ENCODE data around the gene TTC33. TPM values are rescaled to one million over a fixed set of nuclear protein-coding genes. Genes with fewer than 3 reads are reported as not detected.

The TTC33 gene
- total and polyA plus RNA-seq, 2 of the 13 experiments (the other 11 are each of a cell fraction or from before 2014, with no cell fraction given), result 4.5 to 20.0 TPM

DNA sequence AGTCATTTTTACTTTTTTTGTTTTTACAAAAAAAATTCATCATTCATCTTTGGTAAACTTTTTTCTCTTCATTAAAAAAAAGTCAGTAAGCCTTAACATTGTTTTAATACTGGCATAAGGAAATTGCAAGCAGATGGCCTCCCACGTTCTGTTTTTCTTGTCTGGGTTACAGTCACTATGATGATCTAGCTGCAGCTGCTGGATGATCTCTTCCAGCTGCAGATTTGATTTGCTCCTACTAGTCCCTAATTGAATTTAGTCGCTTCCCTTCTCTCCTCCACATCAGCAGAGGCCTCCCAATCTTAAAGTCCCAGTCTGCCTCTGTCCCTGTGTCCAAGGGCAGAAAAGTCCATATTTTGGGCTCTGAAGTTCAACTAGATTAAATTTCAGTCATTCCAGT, 182.8 kb downstream of the TTC33 start:
- Histone ChIP-seq H3K4me1 (ENCODE audit: insufficient read depth, low read length) (no peaks in the 10 kb centered on the region), H3K36me3 (replicated peaks in 1 of 2; ENCODE audit: control insufficient read depth in 1 of 2, insufficient read depth in 2 of 2, low read length in 2 of 2) (no peaks in the 10 kb centered on the region), H4K20me1 (ENCODE audit: insufficient read depth, low read length) (no peaks in the 10 kb centered on the region), H3K4me2 (ENCODE audit: low read depth, low read length) (no peak overlapping the region), H3K4me3 (replicated peaks in 1 of 3; ENCODE audit: insufficient read depth in 1 of 3, low read depth in 2 of 3, low read length in 3 of 3) (no peak overlapping the region), H2AFZ (ENCODE audit: low read length) (no peak overlapping the region), H3K9ac (ENCODE audit: insufficient read depth, low read depth, low read length) (no peak overlapping the region), H3K79me2 (ENCODE audit: insufficient read depth, low read length) (no peaks in the 10 kb centered on the region), H3K27ac (ENCODE audit: extremely low read length, insufficient read depth, low read length) (no peak overlapping the region), H3K9me3 (ENCODE audit: low read length) (no peaks in the 10 kb centered on the region), H3K27me3 (ENCODE audit: control insufficient read depth in 1 of 2, insufficient read depth in 2 of 2, low read length in 2 of 2) (no peaks in the 10 kb centered on the region)
- in situ Hi-C loops (cut with HindIII; ENCODE audit: extremely low pct_ligation_motif_present, low pct_unique_long_range_greater_than_20kb) (no loop called here), intact Hi-C loops (cut with micrococcal nuclease; ENCODE audit: unreplicated experiment) (no loop called here)
- DNase-seq (ENCODE audit: low spot score) (no peak), ATAC-seq (no peak), FAIRE-seq (no peak)
- whole genome bisulfite sequencing (ENCODE audit: low lambda C conversion rate), result 26% methylated on average over 2 of the region's 2 CpGs
- no TSS peak for BruUV-seq (replicated peaks)
- ChIA-PET CTCF (ENCODE audit: low intra/inter-chr PET ratio, low total read pairs) (no interaction called here), POLR2A (no interaction called here)
- TF ChIP-seq KLF9 (CRISPR knock-in tag; IDR thresholded peaks at IDR 0.05; ENCODE audit: low read depth), result no peak
- TF ChIP-seq, protein P1, sequence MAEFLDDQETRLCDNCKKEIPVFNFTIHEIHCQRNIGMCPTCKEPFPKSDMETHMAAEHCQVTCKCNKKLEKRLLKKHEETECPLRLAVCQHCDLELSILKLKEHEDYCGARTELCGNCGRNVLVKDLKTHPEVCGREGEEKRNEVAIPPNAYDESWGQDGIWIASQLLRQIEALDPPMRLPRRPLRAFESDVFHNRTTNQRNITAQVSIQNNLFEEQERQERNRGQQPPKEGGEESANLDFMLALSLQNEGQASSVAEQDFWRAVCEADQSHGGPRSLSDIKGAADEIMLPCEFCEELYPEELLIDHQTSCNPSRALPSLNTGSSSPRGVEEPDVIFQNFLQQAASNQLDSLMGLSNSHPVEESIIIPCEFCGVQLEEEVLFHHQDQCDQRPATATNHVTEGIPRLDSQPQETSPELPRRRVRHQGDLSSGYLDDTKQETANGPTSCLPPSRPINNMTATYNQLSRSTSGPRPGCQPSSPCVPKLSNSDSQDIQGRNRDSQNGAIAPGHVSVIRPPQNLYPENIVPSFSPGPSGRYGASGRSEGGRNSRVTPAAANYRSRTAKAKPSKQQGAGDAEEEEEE (CRISPR knock-in tag; IDR thresholded peaks at IDR 0.05; ENCODE audit: borderline replicate concordance), result no peak

DNA sequence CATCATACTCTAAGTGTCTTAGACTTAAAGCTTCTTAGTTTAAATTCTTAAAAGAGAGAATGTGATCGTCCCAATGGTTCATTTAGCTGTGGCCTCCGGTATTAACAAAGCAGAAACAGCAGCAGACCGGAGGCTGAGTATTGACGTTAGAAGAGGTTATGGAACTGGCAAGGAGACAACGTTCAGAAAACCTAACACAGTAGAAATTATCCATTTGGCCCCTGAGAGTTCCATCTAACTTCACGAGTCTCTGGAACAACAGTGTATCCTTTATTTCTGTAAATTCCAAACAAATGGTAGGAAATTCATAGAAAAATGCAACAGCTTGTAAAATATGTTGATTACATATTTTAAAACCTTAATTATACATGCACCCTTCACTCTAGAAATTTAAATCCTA, 183.4 kb downstream of the TTC33 start:
- no peaks in the 10 kb centered on the region for H3K27me3 ChIP-seq (ENCODE audit: control insufficient read depth in 1 of 2, insufficient read depth in 2 of 2, low read length in 2 of 2)
- H3K9ac ChIP-seq (ENCODE audit: insufficient read depth, low read depth, low read length), result no peak overlapping the region
- ATAC-seq, result no peak
- no peaks in the 10 kb centered on the region for H3K79me2 ChIP-seq (ENCODE audit: insufficient read depth, low read length)
- no peak overlapping the region for H3K4me3 ChIP-seq (replicated peaks in 1 of 3; ENCODE audit: insufficient read depth in 1 of 3, low read depth in 2 of 3, low read length in 3 of 3)
- ChIA-PET POLR2A (no interaction called here), CTCF (ENCODE audit: low intra/inter-chr PET ratio, low total read pairs) (no interaction called here)
- H3K27ac ChIP-seq (ENCODE audit: extremely low read length, insufficient read depth, low read length), result no peak overlapping the region
- no peaks in the 10 kb centered on the region for H3K9me3 ChIP-seq (ENCODE audit: low read length)
- no TSS peak for BruUV-seq (replicated peaks)
- no peaks in the 10 kb centered on the region for H3K4me1 ChIP-seq (ENCODE audit: insufficient read depth, low read length)
- no peaks in the 10 kb centered on the region for H3K36me3 ChIP-seq (replicated peaks in 1 of 2; ENCODE audit: control insufficient read depth in 1 of 2, insufficient read depth in 2 of 2, low read length in 2 of 2)
- H3K4me2 ChIP-seq (ENCODE audit: low read depth, low read length), result no peak overlapping the region
- in situ Hi-C loops (cut with HindIII; ENCODE audit: extremely low pct_ligation_motif_present, low pct_unique_long_range_greater_than_20kb) (no loop called here), intact Hi-C loops (cut with micrococcal nuclease; ENCODE audit: unreplicated experiment) (no loop called here)
- no peak for DNase-seq (ENCODE audit: low spot score)
- WGBS (ENCODE audit: low lambda C conversion rate), result 26% methylated on average over 6 of the region's 6 CpGs
- no peak overlapping the region for H2AFZ ChIP-seq (ENCODE audit: low read length)
- FAIRE-seq, result no peak
- no peaks in the 10 kb centered on the region for H4K20me1 ChIP-seq (ENCODE audit: insufficient read depth, low read length)
- TF ChIP-seq ZSCAN12 (CRISPR knock-in tag; IDR thresholded peaks at IDR 0.05), result no peak
- TF ChIP-seq FOXJ3 (CRISPR knock-in tag; IDR thresholded peaks at IDR 0.05; ENCODE audit: borderline replicate concordance), result no peak
- TF ChIP-seq ZBTB42 (CRISPR knock-in tag; IDR thresholded peaks at IDR 0.05), result no peak
- TF ChIP-seq, protein P2, sequence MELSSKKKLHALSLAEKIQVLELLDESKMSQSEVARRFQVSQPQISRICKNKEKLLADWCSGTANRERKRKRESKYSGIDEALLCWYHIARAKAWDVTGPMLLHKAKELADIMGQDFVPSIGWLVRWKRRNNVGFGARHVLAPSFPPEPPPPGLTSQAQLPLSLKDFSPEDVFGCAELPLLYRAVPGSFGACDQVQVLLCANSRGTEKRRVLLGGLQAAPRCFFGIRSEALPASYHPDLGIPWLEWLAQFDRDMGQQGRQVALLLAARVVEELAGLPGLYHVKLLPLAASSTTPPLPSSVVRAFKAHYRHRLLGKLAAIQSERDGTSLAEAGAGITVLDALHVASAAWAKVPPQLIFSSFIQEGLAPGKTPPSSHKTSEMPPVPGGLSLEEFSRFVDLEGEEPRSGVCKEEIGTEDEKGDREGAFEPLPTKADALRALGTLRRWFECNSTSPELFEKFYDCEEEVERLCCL (CRISPR knock-in tag; IDR thresholded peaks at IDR 0.05; ENCODE audit: borderline replicate concordance), result no peak
- TF ChIP-seq, protein P3, sequence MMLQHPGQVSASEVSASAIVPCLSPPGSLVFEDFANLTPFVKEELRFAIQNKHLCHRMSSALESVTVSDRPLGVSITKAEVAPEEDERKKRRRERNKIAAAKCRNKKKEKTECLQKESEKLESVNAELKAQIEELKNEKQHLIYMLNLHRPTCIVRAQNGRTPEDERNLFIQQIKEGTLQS (CRISPR knock-in tag; IDR thresholded peaks at IDR 0.05), result no peak
- TF ChIP-seq, protein P4, sequence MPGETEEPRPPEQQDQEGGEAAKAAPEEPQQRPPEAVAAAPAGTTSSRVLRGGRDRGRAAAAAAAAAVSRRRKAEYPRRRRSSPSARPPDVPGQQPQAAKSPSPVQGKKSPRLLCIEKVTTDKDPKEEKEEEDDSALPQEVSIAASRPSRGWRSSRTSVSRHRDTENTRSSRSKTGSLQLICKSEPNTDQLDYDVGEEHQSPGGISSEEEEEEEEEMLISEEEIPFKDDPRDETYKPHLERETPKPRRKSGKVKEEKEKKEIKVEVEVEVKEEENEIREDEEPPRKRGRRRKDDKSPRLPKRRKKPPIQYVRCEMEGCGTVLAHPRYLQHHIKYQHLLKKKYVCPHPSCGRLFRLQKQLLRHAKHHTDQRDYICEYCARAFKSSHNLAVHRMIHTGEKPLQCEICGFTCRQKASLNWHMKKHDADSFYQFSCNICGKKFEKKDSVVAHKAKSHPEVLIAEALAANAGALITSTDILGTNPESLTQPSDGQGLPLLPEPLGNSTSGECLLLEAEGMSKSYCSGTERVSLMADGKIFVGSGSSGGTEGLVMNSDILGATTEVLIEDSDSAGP (CRISPR knock-in tag; IDR thresholded peaks at IDR 0.05; ENCODE audit: borderline replicate concordance), result no peak
- TF ChIP-seq, protein P5, sequence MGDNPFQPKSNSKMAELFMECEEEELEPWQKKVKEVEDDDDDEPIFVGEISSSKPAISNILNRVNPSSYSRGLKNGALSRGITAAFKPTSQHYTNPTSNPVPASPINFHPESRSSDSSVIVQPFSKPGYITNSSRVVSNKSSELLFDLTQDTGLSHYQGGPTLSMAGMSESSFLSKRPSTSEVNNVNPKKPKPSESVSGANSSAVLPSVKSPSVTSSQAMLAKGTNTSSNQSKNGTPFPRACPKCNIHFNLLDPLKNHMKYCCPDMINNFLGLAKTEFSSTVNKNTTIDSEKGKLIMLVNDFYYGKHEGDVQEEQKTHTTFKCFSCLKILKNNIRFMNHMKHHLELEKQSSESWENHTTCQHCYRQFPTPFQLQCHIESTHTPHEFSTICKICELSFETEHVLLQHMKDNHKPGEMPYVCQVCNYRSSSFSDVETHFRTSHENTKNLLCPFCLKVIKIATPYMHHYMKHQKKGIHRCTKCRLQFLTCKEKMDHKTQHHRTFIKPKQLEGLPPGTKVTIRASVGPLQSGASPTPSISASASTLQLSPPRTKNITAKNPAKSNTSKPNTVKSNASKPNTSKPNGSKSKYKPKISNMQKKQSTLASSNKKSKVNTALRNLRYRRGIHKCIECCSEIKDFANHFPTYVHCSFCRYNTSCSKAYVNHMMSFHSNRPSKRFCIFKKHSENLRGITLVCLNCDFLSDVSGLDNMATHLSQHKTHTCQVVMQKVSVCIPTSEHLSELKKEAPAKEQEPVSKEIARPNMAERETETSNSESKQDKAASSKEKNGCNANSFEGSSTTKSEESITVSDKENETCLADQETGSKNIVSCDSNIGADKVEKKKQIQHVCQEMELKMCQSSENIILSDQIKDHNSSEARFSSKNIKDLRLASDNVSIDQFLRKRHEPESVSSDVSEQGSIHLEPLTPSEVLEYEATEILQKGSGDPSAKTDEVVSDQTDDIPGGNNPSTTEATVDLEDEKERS (CRISPR knock-in tag; IDR thresholded peaks at IDR 0.05), result no peak
- no peak for TF ChIP-seq ELF3 (CRISPR knock-in tag; IDR thresholded peaks at IDR 0.05)
